ENCODE measurements around the gene RSPH10B2.
A peak's percentile ranks its signal among the peaks of the same experiment; 100 is the strongest.
"Not testable (repeated sequence)": the region's sequence is repeated elsewhere in the genome, so short reads cannot be mapped to it uniquely, and the experiment has no call there.

Gene RSPH10B2

DNA sequence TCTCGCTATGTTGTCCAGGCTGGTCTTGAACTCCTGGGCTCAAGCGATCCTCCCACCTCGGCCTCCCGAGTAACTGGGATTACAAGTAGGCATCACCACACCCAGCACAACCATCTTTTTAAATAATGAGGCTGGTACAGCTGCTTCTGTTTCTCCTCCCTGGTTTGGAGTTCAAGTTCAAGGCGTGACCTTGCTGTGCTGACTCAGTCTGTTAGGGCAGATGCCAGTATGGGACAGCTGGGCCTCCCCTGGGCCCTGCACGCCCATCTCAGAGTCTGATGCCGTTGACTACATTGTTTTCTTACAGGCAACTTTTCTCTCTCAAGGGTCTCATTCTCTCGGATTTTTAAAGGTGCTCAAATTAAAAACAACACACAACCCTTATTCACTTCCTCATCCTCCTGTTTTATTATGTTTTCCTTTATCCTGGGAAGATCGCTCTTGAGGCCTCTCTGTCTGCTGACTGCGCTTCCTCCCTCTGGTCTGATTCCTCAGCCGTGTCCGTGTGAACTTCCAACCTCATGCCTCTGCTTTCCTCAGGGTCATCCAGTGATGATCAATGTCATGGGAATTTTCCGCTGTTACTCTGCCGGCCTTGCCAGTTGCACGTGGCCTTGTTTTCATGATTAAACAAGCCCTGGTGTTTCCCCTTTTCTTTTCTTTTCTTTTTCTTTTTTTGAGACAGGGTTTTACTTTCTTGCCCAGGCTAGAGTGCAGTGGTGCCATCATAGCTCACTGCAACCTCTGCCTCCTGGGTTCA is 38.4 kb downstream of the RSPH10B2 start:
- not testable (repeated sequence) for DNase-seq (ENCODE audit: low read depth)

DNA sequence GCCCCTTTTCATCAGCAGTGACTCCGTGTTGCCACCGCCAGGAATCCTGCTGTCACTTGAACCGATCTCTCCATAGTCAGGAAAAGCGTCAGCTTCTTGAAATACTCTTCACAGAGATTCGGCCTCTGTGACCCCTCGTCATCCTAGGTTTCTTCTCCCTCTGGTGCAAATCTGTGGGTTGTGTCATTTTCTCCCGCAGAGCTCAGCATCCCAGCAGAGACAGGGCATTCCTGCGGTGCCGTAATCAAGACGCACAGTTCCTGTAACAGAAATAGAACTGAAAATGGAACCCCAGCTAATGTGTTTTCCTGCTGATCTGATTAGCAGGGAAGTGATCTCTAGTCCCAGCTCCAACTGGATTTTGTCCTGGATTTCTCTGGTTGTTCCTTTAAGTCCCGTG is 40.4 kb downstream of the RSPH10B2 start:
- DNase-seq (ENCODE audit: low read depth): not testable (repeated sequence)

GRCh38 chr7:6797218-6797617 is 43.3 kb downstream of the RSPH10B2 start:
- DNase-seq (ENCODE audit: low read depth): not testable (repeated sequence)

DNA sequence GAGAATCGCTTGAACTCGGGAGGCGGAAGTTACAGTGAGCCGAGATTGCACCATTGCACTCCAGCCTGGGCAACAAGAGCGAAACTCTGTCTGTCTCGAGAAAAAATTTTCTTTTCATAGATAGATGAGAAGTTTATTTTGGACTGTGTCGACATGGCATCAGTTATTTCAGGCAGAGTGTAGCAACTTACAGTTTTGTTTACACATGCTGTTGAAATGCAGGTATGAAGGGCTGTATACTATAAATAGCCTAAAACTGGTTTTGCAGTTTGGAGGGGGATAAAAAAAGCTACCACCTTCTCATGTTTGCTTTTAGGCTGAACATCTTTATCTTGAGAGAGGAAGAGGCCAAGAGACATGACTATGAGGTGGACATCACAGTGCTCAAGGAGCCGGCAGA is 44.1 kb downstream of the RSPH10B2 start:
- DNase-seq (ENCODE audit: low read depth): not testable (repeated sequence)

DNA sequence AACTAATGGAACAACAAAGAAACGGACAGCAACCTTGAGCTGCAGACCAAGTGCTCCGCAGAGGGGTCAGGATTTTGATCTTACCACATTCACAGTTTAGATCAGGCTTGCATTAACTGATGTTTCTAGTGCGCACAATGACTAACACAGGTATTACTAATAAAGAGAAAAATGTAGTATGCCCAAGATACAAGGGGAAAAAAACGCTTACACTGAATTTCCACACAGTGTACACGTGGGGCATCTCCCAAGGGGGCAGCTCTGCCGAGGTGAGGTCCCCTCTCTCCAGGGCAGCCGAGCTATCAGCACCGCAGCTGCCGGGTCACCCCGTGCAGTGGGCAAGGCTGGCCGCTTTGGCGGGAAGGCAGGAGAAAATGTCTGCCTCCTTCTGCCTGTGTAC is 46.0 kb downstream of the RSPH10B2 start:
- not testable (repeated sequence) for DNase-seq (ENCODE audit: low read depth)

DNA sequence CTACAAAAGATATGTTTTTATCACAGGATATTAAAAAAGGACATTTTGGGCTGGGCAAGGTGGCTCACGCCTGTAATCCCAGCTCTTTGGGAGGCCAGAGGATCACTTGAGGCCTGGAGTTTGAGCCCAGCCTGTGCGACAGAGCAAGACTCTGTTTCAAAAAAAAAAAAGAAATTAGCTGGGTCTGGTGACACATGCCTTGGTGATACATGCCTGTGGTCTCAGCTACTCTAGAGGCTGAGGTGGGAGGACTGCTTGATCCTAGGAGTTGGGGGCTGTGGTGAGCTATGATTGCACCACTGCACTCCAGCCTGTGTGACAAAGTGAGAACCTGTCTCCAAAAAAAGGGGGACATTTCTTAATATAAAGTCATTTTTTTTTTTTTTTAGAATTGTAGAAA is 46.4 kb downstream of the RSPH10B2 start:
- DNase-seq (ENCODE audit: low read depth): not testable (repeated sequence)

- DNase-seq (ENCODE audit: low read depth): not testable (repeated sequence)
These were observed 53.6 kb downstream of the RSPH10B2 start for GRCh38 chr7:6807393-6807918.

- DNase-seq (ENCODE audit: low read depth): not testable (repeated sequence)
These were observed 54.1 kb downstream of the RSPH10B2 start for GRCh38 chr7:6807959-6808358.

DNA sequence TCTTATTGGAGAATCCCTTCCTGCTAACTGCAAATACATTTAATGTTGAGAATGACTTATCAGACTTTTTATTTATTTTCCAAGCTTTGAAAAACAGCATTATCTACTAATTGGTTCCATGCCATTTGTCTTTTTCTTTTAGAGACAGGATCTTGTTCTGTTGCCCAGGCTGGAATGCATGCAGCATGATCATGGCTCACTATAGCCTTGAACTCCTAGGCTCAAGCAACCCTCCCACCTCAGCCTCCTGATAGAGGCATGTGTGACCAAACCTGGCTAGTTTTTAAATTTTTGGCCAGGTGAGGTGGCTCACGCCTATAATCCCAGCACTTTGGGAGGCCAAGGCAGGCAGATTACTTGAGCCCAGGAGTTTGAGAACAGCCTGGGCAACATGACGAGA is 59.1 kb downstream of the RSPH10B2 start:
- not testable (repeated sequence) for DNase-seq (ENCODE audit: low read depth)

DNA sequence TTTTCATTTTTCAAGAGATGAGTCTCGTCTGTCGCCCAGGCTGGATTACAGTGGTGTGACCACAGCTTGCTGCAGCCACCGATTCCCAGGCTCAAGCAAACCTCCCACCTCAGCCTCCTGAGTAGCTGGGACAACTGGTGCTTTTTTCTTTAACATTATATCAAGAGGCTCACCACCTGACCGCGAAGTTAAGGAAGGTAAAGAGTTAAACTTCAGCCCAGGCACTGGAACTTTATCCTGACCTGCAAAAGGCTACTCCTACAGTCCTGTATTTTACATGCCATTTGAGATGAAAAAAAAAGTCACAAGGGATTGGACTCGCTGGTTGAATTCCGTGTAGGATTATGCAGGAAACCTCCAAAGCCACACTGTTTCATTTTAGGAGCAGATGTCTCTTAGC is 61.6 kb downstream of the RSPH10B2 start:
- not testable (repeated sequence) for DNase-seq (ENCODE audit: low read depth)

- DNase-seq (ENCODE audit: low read depth): not testable (repeated sequence)
These were observed 67.7 kb downstream of the RSPH10B2 start for GRCh38 chr7:6821622-6822021.

- DNase-seq (ENCODE audit: low read depth): not testable (repeated sequence)
These were observed 71.6 kb downstream of the RSPH10B2 start for GRCh38 chr7:6825236-6826125.

- peak; percentile 64 for DNase-seq (ENCODE audit: low read depth)
These were observed 72.2 kb downstream of the RSPH10B2 start, which contains the start of gene CCZ1B for GRCh38 chr7:6826151-6826550. Gene CCZ1B (minus strand): TSS chr7:6826275. CDS start chr7:6826197, 78 bp downstream.

DNA sequence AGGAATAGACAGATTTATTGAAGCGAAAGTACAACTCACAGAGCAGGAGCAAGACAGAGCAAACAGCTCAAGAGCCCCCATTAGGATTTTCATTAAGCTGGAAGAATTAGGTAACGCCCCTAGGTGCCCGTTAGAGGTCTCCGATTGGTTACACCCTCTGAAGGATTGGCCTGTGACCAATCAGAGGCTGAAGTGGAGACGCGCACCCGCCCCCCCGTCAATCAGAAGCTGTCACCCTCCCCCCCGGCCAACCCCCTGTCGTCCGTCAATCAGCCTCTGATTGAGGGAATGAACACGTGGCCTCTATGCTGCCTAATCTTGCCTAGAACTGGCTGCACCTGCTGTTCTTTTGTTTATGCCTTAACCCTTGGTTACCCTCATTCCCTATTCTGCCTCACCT is 73.3 kb downstream of the RSPH10B2 start:
- DNase-seq (ENCODE audit: low read depth): not testable (repeated sequence)

DNA sequence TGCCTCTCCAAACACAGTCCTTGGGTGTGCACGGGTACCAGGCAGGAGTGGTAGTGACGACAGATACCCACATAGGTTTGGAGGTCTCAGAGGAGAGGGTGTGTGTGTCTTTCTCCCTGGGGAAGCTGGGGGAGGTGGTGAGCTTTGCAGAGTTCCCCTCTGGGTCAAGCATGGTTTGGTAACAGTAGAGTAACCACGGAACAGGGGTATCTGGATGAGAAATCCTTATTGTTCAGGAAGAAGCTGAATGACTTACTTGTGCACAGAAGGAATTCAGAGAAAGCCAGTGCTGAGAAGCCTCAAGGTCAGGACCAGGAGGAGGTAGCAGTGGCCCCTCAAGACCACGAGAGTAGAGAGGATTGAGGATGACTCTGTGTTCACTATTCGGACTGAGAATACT is 75.7 kb downstream of the RSPH10B2 start:
- not testable (repeated sequence) for DNase-seq (ENCODE audit: low read depth)

DNA sequence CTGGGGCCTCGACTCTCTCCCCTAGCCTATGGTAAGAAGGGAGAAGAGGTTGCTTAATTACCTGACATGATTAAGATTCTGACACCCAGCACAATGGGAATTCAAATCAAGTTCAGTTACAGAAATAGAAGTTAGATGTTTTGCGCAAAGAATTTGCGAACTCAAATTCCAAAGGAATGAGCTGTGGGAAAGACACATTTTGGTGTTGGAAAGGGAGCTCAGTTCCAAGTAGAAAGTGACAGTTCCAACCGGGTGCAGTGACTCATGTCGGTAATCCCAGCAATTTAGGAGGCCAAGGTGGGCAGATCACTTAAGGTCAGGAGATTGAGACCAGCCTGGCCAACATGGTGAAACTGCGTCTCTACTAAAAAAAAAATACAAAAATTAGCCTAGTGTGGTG is 76.1 kb downstream of the RSPH10B2 start:
- DNase-seq (ENCODE audit: low read depth): not testable (repeated sequence)

DNA sequence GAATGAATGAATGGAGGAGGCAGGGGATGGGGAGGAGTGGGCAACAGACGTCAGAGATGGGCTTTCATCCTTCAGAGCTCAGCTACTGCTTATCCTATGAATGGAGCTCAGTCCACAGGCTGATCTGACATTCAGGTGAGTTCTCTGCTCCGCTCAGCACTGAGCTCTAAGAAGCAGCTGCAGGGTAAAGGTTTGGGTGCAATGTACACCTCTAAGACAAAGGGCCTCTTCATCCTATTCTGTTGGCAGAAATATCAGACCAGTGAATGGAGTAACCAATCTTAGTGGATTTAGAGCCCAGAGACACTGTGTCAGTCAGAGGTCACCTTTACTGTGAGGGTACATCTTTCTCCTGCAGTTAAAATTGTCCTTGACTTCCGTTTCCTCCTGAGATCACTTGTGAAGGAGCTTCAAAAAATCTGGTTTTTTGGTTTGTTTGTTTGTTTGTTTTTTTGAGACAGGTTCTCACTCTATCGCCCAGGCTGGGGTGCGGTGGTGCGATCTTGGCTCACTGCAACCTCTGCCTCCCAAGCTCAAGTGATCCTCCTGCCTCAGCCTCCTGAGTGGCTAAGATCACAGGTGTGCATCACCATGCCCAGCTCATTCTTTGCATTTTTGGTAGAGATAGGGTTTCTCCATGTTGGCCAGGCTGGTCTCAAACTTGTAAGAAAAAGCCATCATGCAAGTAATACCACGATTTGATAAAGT is 77.3 kb downstream of the RSPH10B2 start:
- DNase-seq (ENCODE audit: low read depth): no peak

- no peak for DNase-seq (ENCODE audit: low read depth)
These were observed 79.7 kb downstream of the RSPH10B2 start for GRCh38 chr7:6833636-6834035.

DNA sequence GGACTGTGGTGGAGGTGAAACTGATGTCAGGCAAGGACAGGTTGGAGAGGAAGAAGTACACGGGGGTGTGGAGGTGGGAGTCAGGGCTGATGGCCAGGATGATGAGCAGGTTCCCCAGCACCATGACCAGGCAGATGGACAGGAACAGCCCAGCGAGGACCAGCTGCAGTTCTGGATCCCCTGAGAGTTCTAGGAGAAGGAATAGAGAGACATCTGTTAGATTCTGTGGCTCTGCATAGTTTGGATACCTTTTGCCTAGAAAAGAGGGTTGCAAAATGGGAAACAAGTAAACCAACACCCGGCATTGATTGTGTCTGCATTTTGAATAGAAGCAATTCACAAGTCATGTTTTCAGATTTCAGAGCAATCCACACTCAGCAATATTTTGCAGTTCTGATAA is 81.6 kb downstream of the RSPH10B2 start:
- not testable (repeated sequence) for DNase-seq (ENCODE audit: low read depth)

GRCh38 chr7:6837081-6837480 is 83.2 kb downstream of the RSPH10B2 start:
- DNase-seq (ENCODE audit: low read depth): not testable (repeated sequence)

GRCh38 chr7:6842278-6842921 is 88.5 kb downstream of the RSPH10B2 start:
- DNase-seq (ENCODE audit: low read depth): not testable (repeated sequence)

Measured in stimulated activated CD8-positive, alpha-beta memory T cell treated with anti-CD3 and anti-CD28 coated beads, Interleukin-7, amount 100 ng/mL, for 24 hours (primary cell).